GM23248 (cell line): ENCODE measurements around the gene PDCD7.

Experiments
- EZH2 ChIP-seq: fragments of 200-600 bp; sonication (generic); IDR thresholded peaks from 2 replicates; pipeline ENCODE4 v1.6.1; 2018; ENCODE audit warnings: antibody characterized with exemption, mild to moderate bottlenecking; ENCODE audit not compliant: insufficient read depth, poor library complexity, severe bottlenecking
- EZH2phosphoT487 ChIP-seq: fragments of 200-600 bp; sonication (generic); IDR thresholded peaks from 2 replicates; pipeline ENCODE4 v1.6.1; 2018; ENCODE audit warnings: antibody characterized with exemption, moderate library complexity, mild to moderate bottlenecking, low read depth; ENCODE audit not compliant: insufficient read depth

DNA sequence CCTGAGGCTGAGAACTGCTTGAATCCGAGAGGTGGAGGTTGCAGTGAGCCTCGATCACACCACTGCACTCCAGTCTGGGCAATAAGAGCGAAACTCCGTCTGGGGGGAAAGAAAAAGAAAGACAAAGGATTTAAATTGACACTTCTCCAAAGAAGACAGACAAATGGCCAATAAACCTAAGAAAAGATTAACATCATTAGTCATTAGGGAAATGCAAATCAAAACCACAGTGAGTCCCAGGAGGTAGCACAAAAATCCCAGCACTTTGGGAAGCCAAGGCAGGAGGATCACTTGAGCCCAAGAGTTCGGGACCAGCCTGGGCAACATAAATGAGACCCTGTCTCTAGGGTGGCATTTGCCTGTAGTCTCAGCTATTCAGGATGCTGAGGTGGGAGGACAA, 38.9 kb upstream of the PDCD7 start:
- TF ChIP-seq EZH2 (no peak), EZH2phosphoT487 (no peak)
